Effector memory CD4-positive, alpha-beta T cell (primary cell): ENCODE measurements around the gene NUDCD3.

Source experiments
- DNase-seq, 3 donors: peaks; one replicate each; pipeline ENCODE4 v3.0.0-alpha.2; 2020
- H3K27ac ChIP-seq: 2 replicates; pipeline ENCODE4 v1.7.0; 2013; ENCODE audit warnings: mild to moderate bottlenecking, low read length, moderate library complexity; ENCODE audit not compliant: insufficient read depth, poor library complexity, severe bottlenecking
- H3K27me3 ChIP-seq: replicated peaks from 2 replicates; pipeline ENCODE4 v1.7.0; 2013; ENCODE audit warnings: mild to moderate bottlenecking, low read length; ENCODE audit not compliant: insufficient read depth, control insufficient read depth, poor library complexity, severe bottlenecking
- H3K36me3 ChIP-seq: 2 replicates; pipeline ENCODE4 v1.7.0; 2013; ENCODE audit warnings: mild to moderate bottlenecking, low read length, moderate library complexity; ENCODE audit not compliant: control insufficient read depth, insufficient read depth
- H3K4me1 ChIP-seq: 2 replicates; pipeline ENCODE4 v1.7.0; 2013; ENCODE audit warnings: low read length, mild to moderate bottlenecking; ENCODE audit not compliant: control insufficient read depth, insufficient read depth, poor library complexity, severe bottlenecking
- H3K4me3 ChIP-seq: 2 replicates; pipeline ENCODE4 v1.7.0; 2013; ENCODE audit warnings: low read length, low read depth, mild to moderate bottlenecking; ENCODE audit not compliant: insufficient read depth, poor library complexity, severe bottlenecking
- H3K9me3 ChIP-seq: 2 replicates; pipeline ENCODE4 v1.7.0; 2013; ENCODE audit warnings: mild to moderate bottlenecking, low read length, moderate library complexity; ENCODE audit not compliant: control insufficient read depth
- total RNA-seq, 3 donors: gene quantifications; one replicate each; lab custom pipeline; 2026; lab: John Stamatoyannopoulos, UW

The NUDCD3 gene
- 82.8 to 98.7 (median 84.7) reads per million in 3 donors for total RNA-seq

GRCh38 chr7:44490351-44491200, at the start of gene NUDCD3:
NUDCD3 (minus strand) TSS chr7:44490658; CDS start chr7:44490600, 58 bp downstream.
- Histone ChIP-seq H3K4me1 (peaks cover 12% of the 10 kb centered on the region), H3K4me3 (peak within 1 kb of the TSS; percentile 86), H3K9me3 (no peaks in the 10 kb centered on the region), H3K27ac (peak within 1 kb of the TSS; percentile 96), H3K36me3 (no peaks in the 10 kb centered on the region), H3K27me3 (no peaks in the 10 kb centered on the region)
- DNase-seq = peak; percentile 62 to 75 (median 73)

DNA sequence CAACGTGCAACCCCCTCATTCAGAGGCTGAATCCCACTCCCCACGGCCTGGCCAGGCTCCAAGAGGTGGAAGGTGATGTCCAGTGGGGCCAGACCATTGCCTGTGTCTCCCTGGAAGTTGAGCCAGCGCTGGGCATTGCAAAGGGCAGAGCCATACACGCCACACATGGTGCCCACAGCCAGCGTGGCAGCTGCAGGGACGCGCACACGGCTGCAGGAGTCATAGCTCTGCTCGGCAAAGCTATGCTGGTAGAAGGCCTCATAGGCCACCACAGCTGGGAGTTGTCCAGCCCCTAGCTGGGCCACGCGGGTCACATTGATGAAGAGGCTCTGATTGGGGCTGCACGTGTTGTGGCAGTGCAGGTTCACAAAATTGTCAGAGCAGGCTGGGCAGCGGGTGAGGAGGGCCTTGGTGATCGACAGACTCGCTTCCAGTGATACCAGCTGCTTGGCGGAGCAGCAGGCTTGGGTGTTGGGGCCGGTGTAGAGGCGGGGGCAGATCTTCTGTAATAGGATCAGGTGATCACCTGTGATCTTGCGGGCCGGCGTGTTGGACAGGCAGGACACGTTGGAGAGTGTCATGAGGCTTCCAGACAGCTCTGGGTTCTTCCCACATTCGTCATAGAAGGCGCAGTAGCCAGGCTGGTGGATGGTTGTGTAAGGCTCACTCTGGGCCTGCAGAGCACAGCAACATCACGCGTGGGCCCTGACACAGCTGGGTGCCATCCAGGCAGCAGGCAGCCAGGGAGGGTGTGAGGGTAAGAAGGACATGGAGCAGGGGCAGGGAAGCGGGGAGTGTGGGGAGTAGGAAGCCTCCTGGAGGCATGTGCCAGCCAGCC, 49.4 kb upstream of the NUDCD3 start:
- Histone ChIP-seq H3K27me3 (no peaks in the 10 kb centered on the region), H3K36me3 (no peaks in the 10 kb centered on the region), H3K27ac (no peak overlapping the region), H3K9me3 (no peaks in the 10 kb centered on the region), H3K4me3 (no peak overlapping the region), H3K4me1 (no peaks in the 10 kb centered on the region)
- DNase-seq = no peak

GRCh38 chr7:44538798-44539668, 48.6 kb upstream of the NUDCD3 start:
- Histone ChIP-seq H3K4me1 (no peaks in the 10 kb centered on the region), H3K27ac (no peak overlapping the region), H3K9me3 (no peaks in the 10 kb centered on the region), H3K36me3 (no peaks in the 10 kb centered on the region), H3K4me3 (no peak overlapping the region), H3K27me3 (no peaks in the 10 kb centered on the region)
- DNase-seq = no peak

- Histone ChIP-seq H3K4me3 (no peak overlapping the region), H3K27ac (no peak overlapping the region), H3K27me3 (no peaks in the 10 kb centered on the region), H3K9me3 (no peaks in the 10 kb centered on the region), H3K36me3 (no peaks in the 10 kb centered on the region), H3K4me1 (no peaks in the 10 kb centered on the region)
- no peak for DNase-seq
Observed at GRCh38 chr7:44538093-44538797, 47.8 kb upstream of the NUDCD3 start.

- no peaks in the 10 kb centered on the region for H3K36me3 ChIP-seq
- no peak for DNase-seq
- no peaks in the 10 kb centered on the region for H3K27me3 ChIP-seq
- H3K9me3 ChIP-seq = no peaks in the 10 kb centered on the region
- H3K4me3 ChIP-seq = no peak overlapping the region
- no peak overlapping the region for H3K27ac ChIP-seq
- H3K4me1 ChIP-seq = no peaks in the 10 kb centered on the region
Observed at GRCh38 chr7:44537442-44537841, 47.0 kb upstream of the NUDCD3 start.

DNA sequence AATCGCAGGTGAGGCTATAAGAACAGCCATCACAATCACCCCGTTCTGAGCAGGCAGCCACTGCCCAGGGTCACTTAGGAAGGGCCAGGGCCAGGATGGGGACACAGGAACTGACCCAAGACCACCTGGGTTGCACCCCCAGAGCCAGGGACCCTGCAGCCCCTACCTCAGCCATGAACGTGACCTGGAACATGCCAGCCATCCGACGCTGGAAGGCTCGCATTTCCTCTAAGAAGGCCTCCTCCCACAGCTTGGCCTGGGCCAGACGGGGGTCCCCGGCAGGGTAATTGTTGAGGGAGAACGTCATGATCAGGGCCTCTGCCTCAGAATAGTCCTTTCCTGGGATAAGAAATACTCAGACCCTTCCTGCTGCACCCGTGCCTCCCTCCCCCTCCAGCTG, 45.6 kb upstream of the NUDCD3 start:
- no peaks in the 10 kb centered on the region for H3K4me1 ChIP-seq
- H3K36me3 ChIP-seq = no peaks in the 10 kb centered on the region
- no peak for DNase-seq
- no peak overlapping the region for H3K4me3 ChIP-seq
- H3K27me3 ChIP-seq = no peaks in the 10 kb centered on the region
- H3K9me3 ChIP-seq = no peaks in the 10 kb centered on the region
- no peak overlapping the region for H3K27ac ChIP-seq

- H3K9me3 ChIP-seq = no peaks in the 10 kb centered on the region
- no peak for DNase-seq
Observed at GRCh38 chr7:44535348-44536064, 45.0 kb upstream of the NUDCD3 start.

DNA sequence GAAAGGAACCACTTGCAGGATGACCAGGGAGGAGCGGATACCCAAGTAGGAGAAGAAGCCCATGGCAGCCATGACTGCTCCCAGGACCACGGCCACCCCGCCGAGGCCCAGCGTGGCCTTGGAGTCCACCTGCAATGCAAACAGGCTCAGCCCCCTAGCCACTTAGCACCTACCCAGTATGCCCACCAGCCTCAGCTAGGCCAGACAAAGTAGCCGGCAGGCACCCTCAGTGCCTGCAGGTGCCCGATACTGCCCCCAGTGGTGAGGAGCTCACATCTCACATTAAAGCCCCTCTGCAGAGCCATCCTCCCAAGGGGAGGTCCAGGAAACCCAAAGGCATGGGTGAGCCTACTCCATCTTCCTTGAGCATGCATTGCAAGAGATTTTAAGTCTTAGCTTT, 44.0 kb upstream of the NUDCD3 start:
- Histone ChIP-seq H3K9me3 (no peaks in the 10 kb centered on the region), H3K27me3 (no peaks in the 10 kb centered on the region), H3K27ac (no peak overlapping the region), H3K4me1 (no peaks in the 10 kb centered on the region), H3K4me3 (no peak overlapping the region), H3K36me3 (no peaks in the 10 kb centered on the region)
- peak in 1 of 3 donors; percentile 21 for DNase-seq

More at GRCh38 chr7:44535348-44536064, 45.0 kb upstream of the NUDCD3 start:
- Histone ChIP-seq H3K4me1 (no peaks in the 10 kb centered on the region), H3K27ac (no peak overlapping the region), H3K4me3 (no peak overlapping the region), H3K27me3 (no peaks in the 10 kb centered on the region), H3K36me3 (no peaks in the 10 kb centered on the region)

DNA sequence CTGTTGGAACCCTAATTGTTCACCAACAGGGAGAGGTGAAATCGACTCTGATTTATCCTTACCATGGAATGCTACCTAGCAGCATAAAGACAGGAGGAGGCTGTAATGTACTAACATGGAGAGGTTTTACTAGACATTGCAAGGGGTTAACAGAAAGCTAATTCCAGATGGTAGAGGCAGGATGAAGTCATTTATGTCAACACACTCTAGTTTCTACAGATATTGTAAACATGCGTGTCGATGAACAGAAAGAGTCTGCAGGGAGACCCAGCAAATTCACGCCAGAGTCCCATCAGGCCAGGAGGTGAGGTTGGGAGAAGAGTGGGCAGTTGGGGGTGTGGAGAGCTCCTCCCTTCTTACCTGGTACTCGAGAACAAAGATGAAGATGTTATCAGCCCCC, 43.6 kb upstream of the NUDCD3 start:
- Histone ChIP-seq H3K4me1 (no peaks in the 10 kb centered on the region), H3K36me3 (no peaks in the 10 kb centered on the region), H3K4me3 (no peak overlapping the region), H3K27ac (no peak overlapping the region), H3K9me3 (no peaks in the 10 kb centered on the region), H3K27me3 (no peaks in the 10 kb centered on the region)
- no peak for DNase-seq
